Measurements from ENCODE around the gene NCK2.

NCK2 gene

DNA sequence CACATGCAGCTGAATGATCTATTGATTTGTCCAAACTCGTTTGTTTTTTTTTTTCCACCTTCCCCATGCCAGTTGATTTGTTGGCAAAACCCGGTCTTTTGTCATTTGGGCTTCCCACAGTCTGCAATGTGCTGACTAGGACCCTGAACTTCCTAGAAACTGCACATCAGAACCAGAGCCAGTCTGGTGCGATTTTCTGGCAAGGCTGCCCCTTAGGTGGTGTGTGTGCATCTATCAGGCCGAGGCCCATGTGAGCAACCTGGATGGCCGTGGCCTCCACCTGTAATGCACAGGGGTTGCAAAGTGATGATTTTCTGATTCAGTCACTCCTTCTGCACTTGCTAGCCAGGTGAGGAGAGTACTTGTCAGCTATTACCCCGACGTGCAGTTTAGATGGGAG lies 47.8 kb downstream of the NCK2 start:
- DNase-seq (ENCODE audit: low read depth in 3 of 3) = no peak

GRCh38 chr2:105793196-105793975 lies 48.7 kb downstream of the NCK2 start:
- DNase-seq (ENCODE audit: low read depth in 3 of 3) = no peak

DNA sequence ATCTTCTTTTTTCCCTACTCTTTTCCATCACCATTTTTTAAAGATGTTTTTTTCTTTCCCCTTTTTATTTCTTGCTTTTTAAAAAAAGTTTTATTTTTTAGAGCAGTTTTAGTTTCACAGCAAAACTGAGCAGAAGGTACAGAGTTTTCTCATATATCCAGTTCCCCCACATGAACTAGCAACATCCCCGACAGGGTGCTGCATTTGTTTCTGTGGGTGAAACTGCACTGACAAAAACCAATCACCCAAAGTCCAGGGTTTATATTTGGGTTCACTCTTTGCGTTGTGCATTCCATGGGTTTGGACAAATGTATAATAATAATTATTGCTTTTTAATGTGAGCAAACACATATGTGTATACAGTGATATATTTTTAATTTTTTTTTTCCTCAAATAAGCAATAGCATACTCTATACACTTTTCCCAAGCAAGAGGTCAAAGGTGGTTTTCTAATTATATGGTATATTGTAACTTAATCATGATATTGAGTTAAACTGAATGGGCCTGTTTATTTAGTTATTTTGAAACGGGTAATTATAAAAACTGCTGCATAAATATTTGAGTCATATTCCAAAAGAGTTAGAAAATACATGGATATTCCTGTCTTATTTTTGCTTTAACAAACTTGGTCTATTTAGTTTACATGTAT lies 50.3 kb downstream of the NCK2 start:
- no peak for DNase-seq (ENCODE audit: low read depth in 3 of 3)

DNA sequence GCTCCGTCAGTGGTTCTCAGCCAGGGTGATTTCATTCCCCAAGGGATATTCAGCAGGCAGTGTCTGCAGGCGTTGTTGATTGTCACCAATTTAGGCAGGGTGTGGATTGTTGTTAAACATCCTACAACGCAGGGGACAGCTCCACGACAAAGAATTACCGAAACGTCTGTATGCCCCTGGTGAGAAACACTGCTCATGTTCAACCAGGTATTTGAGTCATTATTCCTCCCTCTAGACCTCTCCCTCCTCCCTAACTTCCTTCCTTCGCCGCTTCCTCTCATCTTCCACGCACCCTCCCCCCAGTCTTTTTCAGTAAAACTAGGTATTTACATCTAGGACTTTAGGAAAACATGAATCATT lies 50.8 kb downstream of the NCK2 start:
- no peak for DNase-seq (ENCODE audit: low read depth in 3 of 3)

GRCh38 chr2:105796131-105796638 lies 51.5 kb downstream of the NCK2 start:
- DNase-seq (ENCODE audit: low read depth in 3 of 3) = no peak

- DNase-seq (ENCODE audit: low read depth in 3 of 3) = no peak
Observed at GRCh38 chr2:105796791-105797190, 52.1 kb downstream of the NCK2 start.

DNA sequence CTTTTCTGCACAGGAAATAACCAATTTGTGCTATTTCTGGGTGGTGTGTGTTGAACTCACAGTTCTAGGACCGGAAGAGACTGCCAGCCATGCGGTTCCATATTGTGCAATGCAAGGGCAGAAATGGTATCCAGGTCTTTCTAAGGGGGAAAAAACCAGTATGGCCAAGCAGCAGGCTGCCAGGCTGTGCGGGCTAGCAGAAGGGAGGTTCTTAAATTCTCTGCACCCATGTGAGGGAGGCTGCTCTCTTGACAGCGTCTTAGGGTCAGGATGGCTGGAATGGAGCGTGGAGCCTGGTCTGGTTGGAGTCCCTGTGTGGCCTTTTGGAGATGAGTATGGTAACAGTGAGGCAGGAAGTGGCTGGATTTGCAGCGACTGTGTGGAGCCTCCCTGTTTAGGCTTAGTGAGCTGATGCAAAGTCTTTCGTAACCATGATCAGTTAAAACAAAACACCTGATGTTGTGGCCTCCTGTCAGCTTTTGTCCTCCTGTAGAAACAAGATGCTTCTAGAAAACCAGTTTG lies 52.6 kb downstream of the NCK2 start:
- DNase-seq (ENCODE audit: low read depth in 3 of 3) = no peak

DNA sequence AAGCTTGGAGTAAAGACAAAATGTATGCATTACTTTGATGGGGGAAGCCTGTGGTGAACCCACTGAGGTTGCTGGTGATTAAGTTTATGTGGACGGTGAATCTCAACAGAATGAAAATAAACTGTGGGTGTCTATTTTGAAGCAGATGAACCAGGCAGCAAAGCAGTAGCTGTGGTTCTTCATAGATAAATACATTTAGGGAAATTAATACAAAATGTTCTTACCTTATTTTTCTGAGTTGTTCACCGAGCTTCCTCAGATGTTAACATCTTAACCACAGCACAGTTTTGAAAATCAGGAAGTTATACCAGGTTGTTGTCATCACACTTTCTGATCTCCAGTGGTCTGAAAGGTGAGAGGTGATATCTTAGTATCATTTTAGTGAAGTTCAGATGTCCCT lies 53.9 kb downstream of the NCK2 start:
- no peak for DNase-seq (ENCODE audit: low read depth in 3 of 3)

- no peak for DNase-seq (ENCODE audit: low read depth in 3 of 3)
Observed at GRCh38 chr2:105800036-105800713, 55.5 kb downstream of the NCK2 start.

- DNase-seq (ENCODE audit: low read depth in 3 of 3) = no peak
Observed at GRCh38 chr2:105800953-105801635, 56.4 kb downstream of the NCK2 start.

DNA sequence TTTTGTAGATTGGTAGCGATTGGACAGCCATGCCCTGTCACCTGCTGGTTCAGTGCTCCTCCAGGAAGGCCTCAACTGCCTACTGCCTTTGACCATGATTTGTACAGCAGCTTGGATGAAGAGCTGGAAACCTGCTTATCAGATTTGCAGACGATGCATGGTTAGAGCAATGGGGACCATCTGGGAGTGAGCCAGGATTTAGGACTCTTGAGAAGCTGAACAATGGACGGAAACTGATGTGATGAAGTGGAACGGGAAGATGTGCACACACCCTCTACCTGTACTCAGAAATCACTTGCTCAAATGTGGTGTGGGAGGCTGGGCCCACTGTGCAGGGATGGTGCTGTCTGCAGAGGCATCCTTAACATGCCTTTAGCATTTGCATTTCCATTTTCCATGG lies 57.2 kb downstream of the NCK2 start:
- DNase-seq (ENCODE audit: low read depth in 3 of 3) = no peak

- DNase-seq (ENCODE audit: low read depth in 3 of 3) = peak; percentile 46 to 62 (median 48)
Observed at GRCh38 chr2:105802587-105802986, 57.9 kb downstream of the NCK2 start.

GRCh38 chr2:105803337-105803736 lies 58.6 kb downstream of the NCK2 start:
- no peak for DNase-seq (ENCODE audit: low read depth in 3 of 3)

- no peak for DNase-seq (ENCODE audit: low read depth in 3 of 3)
Observed at GRCh38 chr2:105803773-105804172, 59.1 kb downstream of the NCK2 start.

DNA sequence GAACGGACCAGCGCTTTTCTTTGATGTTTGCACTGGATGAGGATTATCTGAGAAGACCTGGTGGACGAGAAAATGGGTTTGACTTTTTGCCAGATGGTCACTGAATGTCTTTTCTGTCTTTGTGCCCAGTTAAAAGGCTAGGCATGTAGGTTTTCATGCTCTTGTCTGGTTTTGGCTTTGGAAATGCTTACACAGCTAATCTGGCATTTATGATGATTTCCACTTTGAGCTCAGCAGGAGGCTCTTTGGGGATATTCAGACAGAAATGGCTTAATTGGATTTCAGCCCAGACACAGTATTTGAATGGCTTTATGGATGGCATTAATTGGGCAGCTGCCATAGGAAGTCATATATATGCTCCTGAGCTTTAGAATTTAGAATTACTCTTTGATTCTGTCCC lies 59.6 kb downstream of the NCK2 start:
- DNase-seq (ENCODE audit: low read depth in 3 of 3) = no peak

DNA sequence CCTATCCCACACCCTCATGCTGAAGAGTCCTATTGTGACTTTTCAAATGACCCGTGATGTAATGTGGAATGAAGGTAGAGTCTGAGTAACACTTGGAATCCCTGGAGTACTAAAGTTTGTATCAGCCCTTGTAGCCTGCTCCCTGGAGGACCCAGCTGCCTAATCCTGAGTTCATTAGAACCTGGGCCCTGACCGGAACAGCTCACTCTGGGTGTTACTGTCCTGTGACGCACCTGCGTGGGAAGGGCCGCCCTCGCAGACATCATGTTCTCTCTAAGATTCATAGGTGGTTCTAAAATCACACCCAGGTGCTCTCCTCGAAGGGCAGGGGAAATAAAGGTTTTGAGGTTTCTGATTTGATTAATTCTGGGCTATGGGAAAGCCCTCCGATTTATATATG lies 62.3 kb downstream of the NCK2 start:
- DNase-seq (ENCODE audit: low read depth in 3 of 3) = peak in 1 of 3 experiments; percentile 52

DNA sequence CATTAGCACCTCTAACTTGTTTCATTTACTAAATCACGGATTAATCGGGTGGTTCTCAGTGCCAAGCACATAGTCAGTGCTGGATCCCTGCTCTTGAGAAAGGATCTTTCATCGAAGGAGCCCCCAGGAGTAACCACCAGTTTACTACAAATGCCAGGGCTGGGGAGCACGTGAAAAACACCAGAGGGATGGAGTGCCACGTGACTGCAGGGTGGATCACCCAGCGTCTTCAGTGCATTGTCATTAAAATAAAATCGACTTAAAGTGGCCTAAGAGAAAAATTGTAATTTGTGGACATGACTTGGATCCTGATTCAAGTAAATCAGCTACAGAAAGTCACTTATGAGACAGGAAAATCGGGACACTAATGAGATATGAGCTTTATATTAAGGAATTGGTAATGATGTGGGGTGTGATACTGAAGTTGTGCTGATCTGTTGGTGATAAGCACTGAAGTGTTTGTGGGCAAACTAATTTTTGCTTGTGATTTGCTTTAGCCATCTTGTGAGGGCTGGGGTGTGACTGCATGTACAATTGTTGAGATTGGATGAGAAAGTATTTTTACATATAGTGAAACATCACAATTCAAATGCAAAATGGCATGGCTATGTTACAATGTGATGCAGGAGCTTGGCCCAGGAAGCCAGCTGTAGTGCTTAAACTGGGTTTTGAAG lies 63.8 kb downstream of the NCK2 start:
- DNase-seq (ENCODE audit: low read depth in 3 of 3) = no peak

GRCh38 chr2:105809097-105809473 lies 64.4 kb downstream of the NCK2 start:
- peak in 1 of 3 experiments; percentile 32 for DNase-seq (ENCODE audit: low read depth in 3 of 3)

- DNase-seq (ENCODE audit: low read depth in 3 of 3) = no peak
Observed at GRCh38 chr2:105809723-105810122, 65.0 kb downstream of the NCK2 start.

GRCh38 chr2:105812180-105813044 lies 67.7 kb downstream of the NCK2 start:
- DNase-seq (ENCODE audit: low read depth in 3 of 3) = no peak

DNA sequence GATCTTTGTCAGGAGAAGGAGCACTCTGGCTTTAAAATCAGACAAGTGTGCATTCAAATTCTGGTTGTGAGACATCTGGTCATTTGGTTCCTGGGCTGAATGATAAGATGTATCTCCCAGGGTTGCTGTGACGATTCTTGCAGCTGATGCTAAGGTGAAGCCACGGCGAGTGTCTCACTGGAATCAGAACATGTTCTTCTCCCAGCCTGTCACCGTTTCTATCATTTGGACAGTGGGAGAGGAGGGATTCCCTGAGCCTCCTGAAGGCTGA lies 68.3 kb downstream of the NCK2 start:
- no peak for DNase-seq (ENCODE audit: low read depth in 3 of 3)

Measured in stimulated activated CD4-positive, alpha-beta T cell treated with anti-CD3 and anti-CD28 coated beads, TNF-alpha, amount 100 ng/mL, for 24 hours (primary cell).